KMS-11 (cell line): ENCODE results near the gene CNTN5.

ENCODE experiments used
- H2AFZ ChIP-seq: fragments of 200-600 bp; sonication (generic); 2 replicates; pipeline ENCODE4 v1.6.1; 2016; ENCODE audit warnings: antibody characterized with exemption, mixed run types, low read depth
- H3K27ac ChIP-seq: fragments of 200-600 bp; sonication (generic); 2 replicates; pipeline ENCODE4 v1.6.1; 2016; ENCODE audit warnings: mild to moderate bottlenecking, mixed run types
- H3K27me3 ChIP-seq: fragments of 200-600 bp; sonication (generic); 2 replicates; pipeline ENCODE4 v1.6.1; 2017; ENCODE audit warnings: mild to moderate bottlenecking, low read depth, mixed run types, moderate library complexity; ENCODE audit not compliant: insufficient read depth
- H3K36me3 ChIP-seq: fragments of 200-600 bp; sonication (generic); 2 replicates; pipeline ENCODE4 v1.6.1; 2017; ENCODE audit warnings: mild to moderate bottlenecking, mixed run types; ENCODE audit not compliant: insufficient read depth
- H3K4me1 ChIP-seq: fragments of 200-600 bp; sonication (generic); 2 replicates; pipeline ENCODE4 v1.6.1; 2016; ENCODE audit warnings: mild to moderate bottlenecking, low read depth, mixed run types; ENCODE audit not compliant: poor library complexity, severe bottlenecking
- H3K4me2 ChIP-seq: fragments of 200-600 bp; sonication (generic); 2 replicates; pipeline ENCODE4 v1.7.0; 2016; ENCODE audit warnings: mild to moderate bottlenecking, mixed run types
- H3K4me3 ChIP-seq: fragments of 200-600 bp; sonication (generic); IDR thresholded peaks from 2 replicates; pipeline ENCODE4 v1.6.1; 2017; ENCODE audit warnings: low read depth, low read length, mixed read lengths; ENCODE audit not compliant: insufficient read depth
- H3K79me2 ChIP-seq: fragments of 200-600 bp; sonication (generic); 2 replicates; pipeline ENCODE4 v1.6.1; 2016; ENCODE audit warnings: low read depth, mixed run types; ENCODE audit not compliant: insufficient read depth
- H3K9ac ChIP-seq: fragments of 200-600 bp; sonication (generic); 2 replicates; pipeline ENCODE4 v1.6.1; 2016; ENCODE audit warnings: mild to moderate bottlenecking, mixed run types
- H4K20me1 ChIP-seq: fragments of 200-600 bp; sonication (generic); 2 replicates; pipeline ENCODE4 v1.6.1; 2016; ENCODE audit warnings: mild to moderate bottlenecking, mixed run types; ENCODE audit not compliant: insufficient read depth
- CTCF ChIP-seq: fragments of 200-600 bp; sonication (generic); conservative IDR thresholded peaks from 2 replicates; pipeline ENCODE4 v1.6.1; 2017; ENCODE audit warnings: low read depth, mild to moderate bottlenecking, antibody characterized with exemption, low read length, moderate library complexity, mixed read lengths

The CNTN5 gene

GRCh38 chr11:99742501-99742900, 721.8 kb downstream of the CNTN5 start:
- peaks cover 9% of the 10 kb centered on the region for H3K4me1 ChIP-seq
- H4K20me1 ChIP-seq = no peaks in the 10 kb centered on the region
- no peak overlapping the region for H3K4me3 ChIP-seq
- H3K9ac ChIP-seq = no peak overlapping the region
- no peak for TF ChIP-seq CTCF
- H2AFZ ChIP-seq = no peak overlapping the region
- no peak overlapping the region for H3K27ac ChIP-seq
- no peaks in the 10 kb centered on the region for H3K79me2 ChIP-seq
- no peak overlapping the region for H3K4me2 ChIP-seq
- H3K27me3 ChIP-seq = no peaks in the 10 kb centered on the region
- H3K36me3 ChIP-seq = no peaks in the 10 kb centered on the region

GRCh38 chr11:99759787-99760186, 739.0 kb downstream of the CNTN5 start:
- Histone ChIP-seq H3K36me3 (no peaks in the 10 kb centered on the region), H3K27me3 (no peaks in the 10 kb centered on the region), H3K4me3 (no peak overlapping the region), H3K27ac (no peak overlapping the region), H2AFZ (no peak overlapping the region), H3K4me1 (no peaks in the 10 kb centered on the region), H3K79me2 (no peaks in the 10 kb centered on the region), H3K4me2 (no peak overlapping the region), H3K9ac (no peak overlapping the region), H4K20me1 (no peaks in the 10 kb centered on the region)
- TF ChIP-seq CTCF = no peak

- no peaks in the 10 kb centered on the region for H3K79me2 ChIP-seq
- no peak overlapping the region for H3K9ac ChIP-seq
- TF ChIP-seq CTCF = no peak
Measured at GRCh38 chr11:99766811-99767210, 746.1 kb downstream of the CNTN5 start.

GRCh38 chr11:99773646-99774045, 752.9 kb downstream of the CNTN5 start:
- TF ChIP-seq CTCF = no peak
- no peak overlapping the region for H3K4me3 ChIP-seq
- H4K20me1 ChIP-seq = no peaks in the 10 kb centered on the region
- H3K27me3 ChIP-seq = no peaks in the 10 kb centered on the region
- no peak overlapping the region for H3K27ac ChIP-seq
- H3K4me1 ChIP-seq = no peaks in the 10 kb centered on the region
- H3K79me2 ChIP-seq = no peaks in the 10 kb centered on the region
- no peak overlapping the region for H3K4me2 ChIP-seq
- no peak overlapping the region for H3K9ac ChIP-seq
- H3K36me3 ChIP-seq = no peaks in the 10 kb centered on the region
- no peak overlapping the region for H2AFZ ChIP-seq

More at GRCh38 chr11:99766811-99767210, 746.1 kb downstream of the CNTN5 start:
- Histone ChIP-seq H2AFZ (no peak overlapping the region), H3K27ac (no peak overlapping the region), H3K4me2 (no peak overlapping the region), H3K27me3 (no peaks in the 10 kb centered on the region), H3K4me3 (no peak overlapping the region), H3K36me3 (no peaks in the 10 kb centered on the region), H4K20me1 (no peaks in the 10 kb centered on the region), H3K4me1 (no peaks in the 10 kb centered on the region)
